Thyroid gland (tissue), 4 donors: Measurements from ENCODE around the gene PLCB1. TPM values are rescaled to one million over a fixed set of nuclear protein-coding genes. Genes with fewer than 3 reads are reported as not detected.

Experiments
- DNase-seq, 2 donors: peaks; one replicate each; pipeline ENCODE4 v3.0.0-alpha.2; 2019
- H3K27ac ChIP-seq, 3 donors: fragments of 200-600 bp; sonication (generic); 1 replicate in 2 of 3; 2 replicates in 1 of 3; pipeline ENCODE4 v1.5.1; 2016 to 2019; ENCODE audit warnings: mild to moderate bottlenecking in 1 of 3, moderate library complexity in 1 of 3
- H3K27me3 ChIP-seq: fragments of 200-600 bp; sonication (generic); one replicate; pipeline ENCODE4 v1.5.1; 2019
- H3K36me3 ChIP-seq, 2 donors: fragments of 200-600 bp; sonication (generic); one replicate each; pipeline ENCODE4 v1.5.1; 2016 to 2019
- H3K4me1 ChIP-seq, 2 donors: fragments of 200-600 bp; sonication (generic); one replicate each; pipeline ENCODE4 v1.5.1; 2017 to 2019
- H3K4me3 ChIP-seq, 3 donors: fragments of 200-600 bp; sonication (generic); replicated peaks in 1 of 3; 1 replicate in 2 of 3; 2 replicates in 1 of 3; pipeline ENCODE4 v1.5.1; 2016; ENCODE audit warnings: mild to moderate bottlenecking in 1 of 3
- H3K9me3 ChIP-seq: fragments of 200-600 bp; sonication (generic); one replicate; pipeline ENCODE4 v1.5.1; 2017
- POLR2A ChIP-seq, 2 donors: fragments of 450-650 bp; IDR thresholded peaks; one replicate each; pipeline ENCODE4 v1.6.1; 2017; ENCODE audit warnings: antibody characterized with exemption in 2 of 2, mild to moderate bottlenecking in 2 of 2, moderate library complexity in 1 of 2
- WGBS, 2 donors: methylation state at CpG; one replicate each; pipeline ENCODE4 v1.1.5; 2017; 5-methylcytosine and 5-hydroxymethylcytosine counted together
- intact Hi-C: fragments of 100-400 bp; cut with DNase I; formaldehyde crosslinking; loops from one replicate; pipeline ENCODE4 v1.15.1; 2023
- total RNA-seq, 4 donors: library from RNA; depleted of rRNA; stranded (reverse); fragments of >200 nt; gene quantifications; one replicate each; pipeline ENCODE4 v1.2.3, GENCODE V29; 2016
- TF ChIP-seq, protein P1 (sequence below), 6 experiments: fragments of 200-600 bp in 3 of 6; fragments of 450-650 bp in 3 of 6; sonication (generic) in 3 of 6; IDR thresholded peaks; one replicate each; pipeline ENCODE4 v1.5.1; 2016 to 2019; ENCODE audit warnings: antibody characterized with exemption in 6 of 6, mild to moderate bottlenecking in 2 of 6, inconsistent platforms in 1 of 6, moderate library complexity in 1 of 6

The PLCB1 gene
- total RNA-seq, 4 donors from 2014 or later = 7.3 to 14.1 (median 11.0) TPM

DNA sequence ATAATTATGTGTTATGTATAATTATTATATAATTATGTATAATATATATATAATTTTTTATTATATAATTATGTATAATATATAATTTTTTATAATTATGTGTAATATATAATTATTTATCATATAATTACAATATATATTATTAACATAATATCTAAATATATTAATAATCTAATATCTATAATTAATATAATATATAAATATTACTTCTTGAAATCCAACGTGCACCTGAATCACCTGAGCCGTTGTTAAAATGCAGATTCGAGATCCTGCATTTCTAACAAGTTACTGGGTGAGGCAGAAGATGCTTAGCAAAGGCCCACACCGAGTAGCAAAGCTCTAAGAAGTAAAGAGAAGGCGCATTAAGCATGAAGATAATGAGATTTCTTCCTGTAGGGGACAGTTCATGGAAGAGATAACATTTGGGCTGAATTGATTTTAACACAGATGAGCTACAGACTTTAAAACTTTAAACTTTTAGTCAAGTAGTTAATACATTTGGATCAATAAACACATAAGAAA lies 530.4 kb downstream of the PLCB1 start:
- no peak for DNase-seq
- no peaks in the 10 kb centered on the region for H3K27me3 ChIP-seq
- H3K27ac ChIP-seq = no peak overlapping the region
- H3K4me1 ChIP-seq = no peaks in the 10 kb centered on the region
- no peaks in the 10 kb centered on the region for H3K9me3 ChIP-seq
- TF ChIP-seq, protein P1, sequence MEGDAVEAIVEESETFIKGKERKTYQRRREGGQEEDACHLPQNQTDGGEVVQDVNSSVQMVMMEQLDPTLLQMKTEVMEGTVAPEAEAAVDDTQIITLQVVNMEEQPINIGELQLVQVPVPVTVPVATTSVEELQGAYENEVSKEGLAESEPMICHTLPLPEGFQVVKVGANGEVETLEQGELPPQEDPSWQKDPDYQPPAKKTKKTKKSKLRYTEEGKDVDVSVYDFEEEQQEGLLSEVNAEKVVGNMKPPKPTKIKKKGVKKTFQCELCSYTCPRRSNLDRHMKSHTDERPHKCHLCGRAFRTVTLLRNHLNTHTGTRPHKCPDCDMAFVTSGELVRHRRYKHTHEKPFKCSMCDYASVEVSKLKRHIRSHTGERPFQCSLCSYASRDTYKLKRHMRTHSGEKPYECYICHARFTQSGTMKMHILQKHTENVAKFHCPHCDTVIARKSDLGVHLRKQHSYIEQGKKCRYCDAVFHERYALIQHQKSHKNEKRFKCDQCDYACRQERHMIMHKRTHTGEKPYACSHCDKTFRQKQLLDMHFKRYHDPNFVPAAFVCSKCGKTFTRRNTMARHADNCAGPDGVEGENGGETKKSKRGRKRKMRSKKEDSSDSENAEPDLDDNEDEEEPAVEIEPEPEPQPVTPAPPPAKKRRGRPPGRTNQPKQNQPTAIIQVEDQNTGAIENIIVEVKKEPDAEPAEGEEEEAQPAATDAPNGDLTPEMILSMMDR (IDR thresholded peaks at IDR 0.05) = no peak
- no peak for TF ChIP-seq POLR2A (IDR thresholded peaks at IDR 0.05)
- intact Hi-C loops = no loop called here
- no peaks in the 10 kb centered on the region for H3K36me3 ChIP-seq
- no peak overlapping the region for H3K4me3 ChIP-seq
- WGBS, 2 donors = 86 to 90% methylated on average over 5 of the region's 5 CpGs

GRCh38 chr20:8663424-8663823 lies 531.4 kb downstream of the PLCB1 start:
- Histone ChIP-seq H3K27ac (no peak overlapping the region), H3K27me3 (no peaks in the 10 kb centered on the region), H3K36me3 (no peaks in the 10 kb centered on the region), H3K9me3 (no peaks in the 10 kb centered on the region), H3K4me1 (no peaks in the 10 kb centered on the region), H3K4me3 (no peak overlapping the region)
- WGBS, 2 donors = 91% methylated on average over 1 of the region's 1 CpG
- no peak for TF ChIP-seq POLR2A (IDR thresholded peaks at IDR 0.05)
- TF ChIP-seq, protein P1 (IDR thresholded peaks at IDR 0.05) = no peak
- no peak for DNase-seq
- intact Hi-C loops = no loop called here

GRCh38 chr20:8664778-8665177 lies 532.7 kb downstream of the PLCB1 start:
- WGBS, 2 donors = 88 to 90% methylated on average over 4 of the region's 4 CpGs
- no peak for DNase-seq
- intact Hi-C loops = no loop called here
- H3K27ac ChIP-seq = no peak overlapping the region
- H3K4me3 ChIP-seq = no peak overlapping the region
- H3K9me3 ChIP-seq = no peaks in the 10 kb centered on the region
- TF ChIP-seq, protein P1 (IDR thresholded peaks at IDR 0.05) = no peak
- no peaks in the 10 kb centered on the region for H3K4me1 ChIP-seq
- H3K27me3 ChIP-seq = no peaks in the 10 kb centered on the region
- no peaks in the 10 kb centered on the region for H3K36me3 ChIP-seq

- Histone ChIP-seq H3K4me3 (no peak overlapping the region), H3K27me3 (no peaks in the 10 kb centered on the region), H3K36me3 (no peaks in the 10 kb centered on the region), H3K27ac (no peak overlapping the region), H3K4me1 (no peaks in the 10 kb centered on the region), H3K9me3 (no peaks in the 10 kb centered on the region)
- WGBS, 2 donors = 77 to 79% methylated on average over 3 of the region's 3 CpGs
- intact Hi-C loops = no loop called here
- DNase-seq = no peak
- no peak for TF ChIP-seq POLR2A (IDR thresholded peaks at IDR 0.05)
- TF ChIP-seq, protein P1 (IDR thresholded peaks at IDR 0.05) = no peak
Measured at GRCh38 chr20:8667306-8667705, 535.2 kb downstream of the PLCB1 start.

DNA sequence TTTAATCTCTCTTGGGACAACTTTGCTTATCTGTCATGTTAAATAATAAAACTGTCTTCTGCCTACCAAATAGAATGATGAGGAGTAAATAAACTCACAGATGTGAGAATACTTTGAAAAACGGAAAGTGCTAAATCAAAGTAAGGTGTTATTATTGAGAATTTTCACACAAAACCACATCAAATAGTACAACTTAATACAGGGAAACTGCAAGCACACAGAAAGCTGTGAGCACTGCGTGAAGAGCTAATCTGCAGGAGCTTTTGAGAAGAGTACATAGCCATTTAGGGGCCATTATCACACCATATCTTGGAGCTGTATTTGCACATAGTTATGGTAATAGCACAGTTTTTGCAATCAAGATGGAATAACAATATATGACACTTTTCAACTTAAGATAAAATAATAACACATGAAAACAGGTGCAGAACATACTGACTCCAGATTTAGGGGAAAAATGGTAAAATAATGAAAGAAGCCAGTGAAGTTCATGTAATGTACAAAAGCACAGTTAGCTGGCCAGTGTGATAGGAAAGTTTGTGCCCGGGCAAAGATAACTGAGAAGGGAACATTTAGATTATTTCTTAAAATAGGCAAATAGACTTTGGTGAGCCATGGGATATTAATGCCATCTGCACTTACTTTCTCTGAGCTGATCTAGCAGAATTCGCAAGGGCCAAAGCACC lies 538.3 kb downstream of the PLCB1 start:
- H3K4me1 ChIP-seq = no peaks in the 10 kb centered on the region
- TF ChIP-seq, protein P1 (IDR thresholded peaks at IDR 0.05) = no peak
- TF ChIP-seq POLR2A (IDR thresholded peaks at IDR 0.05) = no peak
- intact Hi-C loops = no loop called here
- H3K36me3 ChIP-seq = no peaks in the 10 kb centered on the region
- no peaks in the 10 kb centered on the region for H3K27me3 ChIP-seq
- no peaks in the 10 kb centered on the region for H3K9me3 ChIP-seq
- H3K27ac ChIP-seq = no peak overlapping the region
- H3K4me3 ChIP-seq = no peak overlapping the region
- 89 to 90% methylated on average over 4 of the region's 4 CpGs for WGBS, 2 donors
- no peak for DNase-seq
